Ectodermal cell (in vitro differentiated cells): ENCODE data around the gene SYDE2.

Source experiments
- H3K27ac ChIP-seq: 2 replicates; pipeline ENCODE4 v1.7.0; 2013; ENCODE audit warnings: mild to moderate bottlenecking, low read depth, low read length; ENCODE audit not compliant: insufficient read depth, poor library complexity, severe bottlenecking
- H3K27me3 ChIP-seq: 2 replicates; pipeline ENCODE4 v1.7.0; 2013; ENCODE audit warnings: mild to moderate bottlenecking, low read length; ENCODE audit not compliant: insufficient read depth, control insufficient read depth, poor library complexity, severe bottlenecking
- H3K36me3 ChIP-seq: one replicate; pipeline ENCODE4 v1.7.0; 2013; ENCODE audit warnings: low read length; ENCODE audit not compliant: control insufficient read depth, insufficient read depth
- H3K4me1 ChIP-seq: one replicate; pipeline ENCODE4 v1.7.0; 2013; ENCODE audit warnings: low read length; ENCODE audit not compliant: control insufficient read depth, insufficient read depth
- H3K4me3 ChIP-seq: 2 replicates; pipeline ENCODE4 v1.7.0; 2013; ENCODE audit warnings: low read depth, low read length, control low read depth; ENCODE audit not compliant: insufficient read depth
- H3K9me3 ChIP-seq: 2 replicates; pipeline ENCODE4 v1.7.0; 2013; ENCODE audit warnings: mild to moderate bottlenecking, low read length, moderate library complexity; ENCODE audit not compliant: control insufficient read depth
- WGBS, 2 experiments: methylation state at CpG; one replicate each; pipeline ENCODE4 v1.1.7; 2013; ENCODE audit warnings: missing lambda C conversion rate in 2 of 2; 5-methylcytosine and 5-hydroxymethylcytosine counted together

Gene SYDE2

GRCh38 chr1:85172684-85173337 lies 28.0 kb downstream of the SYDE2 start:
- Histone ChIP-seq H3K4me1 (no peaks in the 10 kb centered on the region), H3K4me3 (no peak overlapping the region), H3K36me3 (no peaks in the 10 kb centered on the region), H3K27me3 (no peaks in the 10 kb centered on the region), H3K9me3 (no peaks in the 10 kb centered on the region), H3K27ac (no peak overlapping the region)
- WGBS, 2 experiments = 92 to 97% methylated on average over 4 of the region's 4 CpGs

- Histone ChIP-seq H3K27ac (no peak overlapping the region), H3K4me3 (no peak overlapping the region)
- WGBS, 2 experiments = 100% methylated on average over 1 of the region's 1 CpG
These were observed 29.1 kb downstream of the SYDE2 start for GRCh38 chr1:85171721-85172120.

DNA sequence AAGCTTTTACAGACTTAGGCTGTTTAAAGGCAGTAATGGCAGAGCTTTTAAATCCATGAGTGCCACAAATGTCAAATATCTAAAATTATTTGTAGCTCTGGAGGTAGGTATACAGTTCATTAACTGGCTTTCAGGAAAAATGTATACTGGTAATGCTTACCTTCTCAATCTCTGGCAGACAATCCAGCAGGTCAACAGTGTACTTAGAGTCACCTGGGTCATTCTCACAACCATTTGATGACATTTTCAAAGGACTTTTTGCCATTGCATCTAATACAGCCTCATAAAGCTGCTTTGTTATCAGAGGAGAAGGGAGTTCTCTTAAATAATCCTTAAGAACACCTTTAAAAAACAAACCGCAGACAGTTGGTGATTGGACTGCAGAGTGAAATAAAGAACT lies 31.9 kb downstream of the SYDE2 start:
- no peaks in the 10 kb centered on the region for H3K4me1 ChIP-seq
- no peak overlapping the region for H3K4me3 ChIP-seq
- no peak overlapping the region for H3K27ac ChIP-seq
- WGBS, 2 experiments = 80% methylated on average over 1 of the region's 1 CpG; no CpG with 5 or more reads in 1 of the 2 experiments
- peaks cover 3% of the 10 kb centered on the region for H3K36me3 ChIP-seq
- no peaks in the 10 kb centered on the region for H3K9me3 ChIP-seq
- no peaks in the 10 kb centered on the region for H3K27me3 ChIP-seq

More at GRCh38 chr1:85171721-85172120, 29.1 kb downstream of the SYDE2 start:
- no peaks in the 10 kb centered on the region for H3K4me1 ChIP-seq
- H3K27me3 ChIP-seq = no peaks in the 10 kb centered on the region
- peaks cover 3% of the 10 kb centered on the region for H3K36me3 ChIP-seq
- H3K9me3 ChIP-seq = no peaks in the 10 kb centered on the region

- H3K36me3 ChIP-seq = peaks cover 3% of the 10 kb centered on the region
- H3K27me3 ChIP-seq = no peaks in the 10 kb centered on the region
- no peaks in the 10 kb centered on the region for H3K9me3 ChIP-seq
- H3K4me1 ChIP-seq = no peaks in the 10 kb centered on the region
- WGBS, 2 experiments = 90 to 93% methylated on average over 1 of the region's 1 CpG
- H3K4me3 ChIP-seq = no peak overlapping the region
- H3K27ac ChIP-seq = no peak overlapping the region
These were observed 34.5 kb downstream of the SYDE2 start for GRCh38 chr1:85166351-85166750.

- no peak overlapping the region for H3K4me3 ChIP-seq
- no peaks in the 10 kb centered on the region for H3K9me3 ChIP-seq
- no peaks in the 10 kb centered on the region for H3K4me1 ChIP-seq
- 90 to 94% methylated on average over 4 to 5 of the region's 5 CpGs for WGBS, 2 experiments
- no peaks in the 10 kb centered on the region for H3K36me3 ChIP-seq
- H3K27me3 ChIP-seq = no peaks in the 10 kb centered on the region
- H3K27ac ChIP-seq = no peak overlapping the region
These were observed 41.9 kb downstream of the SYDE2 start for GRCh38 chr1:85158910-85159309.

DNA sequence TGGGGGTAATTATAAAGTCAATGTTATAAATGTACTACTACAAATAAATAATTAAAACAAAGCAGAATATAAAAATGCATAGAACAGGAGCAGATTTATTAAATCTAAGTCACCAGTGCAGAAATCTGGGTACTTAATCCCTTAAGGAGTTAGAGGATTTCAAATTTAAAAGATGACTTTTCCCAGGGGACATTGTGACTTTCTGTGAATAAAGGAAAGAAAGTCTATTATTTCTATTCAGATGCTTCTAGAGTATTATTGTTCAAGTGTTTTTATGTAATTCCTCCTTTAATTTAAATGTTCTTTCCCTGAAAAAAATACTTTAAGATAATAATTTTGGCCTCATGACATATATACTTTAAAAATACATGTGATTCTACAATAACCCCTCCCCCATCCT lies 43.4 kb downstream of the SYDE2 start:
- H3K27ac ChIP-seq = no peak overlapping the region
- H3K4me1 ChIP-seq = peaks cover 3% of the 10 kb centered on the region
- no peak overlapping the region for H3K4me3 ChIP-seq
- no peaks in the 10 kb centered on the region for H3K27me3 ChIP-seq
- no peaks in the 10 kb centered on the region for H3K36me3 ChIP-seq
- no peaks in the 10 kb centered on the region for H3K9me3 ChIP-seq

DNA sequence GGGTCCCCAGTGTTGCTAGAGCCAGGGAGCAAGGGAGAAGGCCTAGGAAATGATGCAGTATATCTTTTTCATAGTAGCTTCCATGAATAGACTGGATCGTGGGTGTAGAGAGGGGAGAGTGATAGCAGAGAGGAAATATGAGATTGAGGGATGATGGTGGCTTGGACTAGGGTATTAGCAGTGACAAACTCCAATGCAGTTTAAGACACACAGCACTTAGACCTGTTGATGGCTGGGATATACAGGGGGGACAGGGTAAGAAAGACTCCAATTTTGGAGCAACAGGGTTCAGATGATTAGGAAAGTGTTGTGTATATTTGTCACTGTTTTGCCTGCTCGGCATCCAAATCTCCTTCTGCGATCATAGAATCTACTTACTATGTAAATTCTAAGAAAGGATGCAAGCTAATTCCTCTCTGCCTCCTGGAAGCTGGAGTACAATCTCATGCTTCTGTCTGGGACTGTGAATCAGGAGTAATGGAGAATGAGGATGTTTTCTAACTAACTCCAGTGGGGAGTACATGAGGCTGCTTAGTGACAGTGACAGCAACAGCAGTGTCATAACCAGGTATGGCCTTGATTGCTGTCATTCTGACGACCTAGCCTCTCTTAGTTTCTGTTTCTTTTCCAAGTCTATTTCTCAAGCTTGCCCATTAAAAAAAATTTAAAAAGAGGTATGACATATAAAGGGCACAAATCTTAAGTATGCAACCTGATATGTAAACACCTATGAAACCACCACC lies 47.5 kb downstream of the SYDE2 start:
- Histone ChIP-seq H3K9me3 (no peaks in the 10 kb centered on the region), H3K4me3 (no peak overlapping the region), H3K4me1 (peaks cover 3% of the 10 kb centered on the region), H3K27me3 (no peaks in the 10 kb centered on the region), H3K36me3 (no peaks in the 10 kb centered on the region), H3K27ac (no peak overlapping the region)
- WGBS, 2 experiments = 68 to 82% methylated on average over 2 to 4 of the region's 4 CpGs

DNA sequence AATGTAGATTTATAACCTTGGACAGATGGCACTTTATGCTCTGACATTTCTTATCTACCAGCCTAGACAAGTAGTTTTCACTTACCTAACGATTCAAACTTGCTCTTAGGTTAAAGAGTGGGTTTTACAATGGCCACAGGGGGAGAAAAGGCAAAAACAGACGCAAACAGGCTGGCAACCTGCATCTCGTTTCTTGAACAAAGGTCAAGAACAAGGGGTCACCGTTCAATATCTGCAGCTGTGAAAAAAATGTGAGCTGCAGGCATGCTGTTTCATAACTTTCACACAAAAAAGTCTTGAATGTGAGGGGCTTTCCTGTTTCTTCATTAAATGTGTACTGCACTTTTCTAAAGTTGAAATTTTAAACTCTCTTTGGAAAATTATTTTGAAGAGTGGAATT lies 49.4 kb downstream of the SYDE2 start:
- Histone ChIP-seq H3K27ac (no peak overlapping the region), H3K4me3 (no peak overlapping the region), H3K9me3 (no peaks in the 10 kb centered on the region), H3K36me3 (no peaks in the 10 kb centered on the region), H3K27me3 (no peaks in the 10 kb centered on the region), H3K4me1 (peaks cover 3% of the 10 kb centered on the region)
- 75 to 80% methylated on average over 4 of the region's 4 CpGs for WGBS, 2 experiments

GRCh38 chr1:85149805-85150204 lies 51.0 kb downstream of the SYDE2 start:
- H3K27me3 ChIP-seq = no peaks in the 10 kb centered on the region
- no peaks in the 10 kb centered on the region for H3K9me3 ChIP-seq
- H3K4me1 ChIP-seq = peaks cover 3% of the 10 kb centered on the region
- H3K36me3 ChIP-seq = no peaks in the 10 kb centered on the region
- WGBS, 2 experiments = 69 to 96% methylated on average over 2 of the region's 2 CpGs
- no peak overlapping the region for H3K27ac ChIP-seq
- H3K4me3 ChIP-seq = no peak overlapping the region

DNA sequence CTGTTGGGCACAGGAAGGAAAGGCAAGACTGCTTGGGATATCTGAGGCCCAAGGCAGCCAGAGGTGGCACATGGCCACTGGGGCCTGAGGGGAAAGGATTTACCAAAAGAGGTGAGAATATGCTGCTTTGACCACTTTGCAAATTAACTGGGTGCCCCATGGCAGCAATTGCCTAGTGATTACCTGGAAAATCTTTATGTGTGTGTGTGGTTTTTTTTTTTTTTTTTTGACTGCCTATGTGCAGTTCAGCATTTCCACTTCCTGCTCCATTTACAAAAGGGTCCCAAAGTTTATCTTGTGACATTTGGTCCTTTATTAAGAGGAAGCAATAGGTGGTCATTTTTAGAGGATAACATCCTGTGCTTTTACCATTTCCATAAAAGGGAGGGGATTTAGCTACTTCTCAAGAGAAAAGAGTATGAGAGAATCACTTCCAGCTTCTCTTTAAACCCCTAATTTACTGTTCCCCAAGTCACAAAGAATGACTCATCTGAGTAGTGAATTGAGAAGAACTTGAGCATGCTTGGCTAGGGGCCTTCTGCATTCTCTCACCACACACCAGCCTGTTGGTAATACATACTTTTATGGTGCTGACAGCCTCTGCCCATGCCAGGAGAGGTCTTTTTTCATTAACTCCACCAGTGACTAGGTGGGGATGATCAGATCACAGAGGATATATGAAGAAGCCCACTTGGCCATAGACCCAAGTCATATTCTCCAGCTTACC lies 52.1 kb downstream of the SYDE2 start:
- Histone ChIP-seq H3K9me3 (no peaks in the 10 kb centered on the region), H3K36me3 (no peaks in the 10 kb centered on the region), H3K4me1 (peaks cover 3% of the 10 kb centered on the region), H3K4me3 (no peak overlapping the region), H3K27ac (no peak overlapping the region), H3K27me3 (no peaks in the 10 kb centered on the region)
